ENCODE data around the gene ASCL5.

ASCL5 gene

DNA sequence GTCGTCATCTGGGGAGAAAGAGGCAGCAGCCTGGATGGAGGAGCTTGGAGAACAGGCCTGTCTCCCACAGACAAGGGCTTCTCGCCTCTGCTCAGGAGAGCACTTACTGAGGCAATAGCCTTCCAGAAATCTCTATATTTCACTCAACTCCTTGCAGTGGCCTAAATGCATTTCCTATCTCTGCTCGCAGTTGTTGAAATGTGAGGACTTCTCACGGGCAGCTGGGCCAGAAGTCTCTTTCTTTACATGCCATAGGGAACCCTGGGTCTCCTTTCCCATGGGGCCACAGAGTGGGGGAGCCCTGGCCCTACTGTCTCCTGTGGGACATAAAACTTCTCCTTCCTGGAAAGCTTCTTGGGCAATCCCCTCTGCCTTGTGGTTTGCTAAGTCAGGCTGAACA lies 60.0 kb downstream of the ASCL5 start:
- no peak overlapping the region for H3K27ac ChIP-seq
- no peak for TF ChIP-seq CTCF (conservative IDR thresholded peaks at IDR 0.05)

- TF ChIP-seq CTCF (conservative IDR thresholded peaks at IDR 0.05): no peak
- H3K27ac ChIP-seq: no peak overlapping the region
Measured at GRCh38 chr1:201065686-201066085, 61.3 kb downstream of the ASCL5 start.

DNA sequence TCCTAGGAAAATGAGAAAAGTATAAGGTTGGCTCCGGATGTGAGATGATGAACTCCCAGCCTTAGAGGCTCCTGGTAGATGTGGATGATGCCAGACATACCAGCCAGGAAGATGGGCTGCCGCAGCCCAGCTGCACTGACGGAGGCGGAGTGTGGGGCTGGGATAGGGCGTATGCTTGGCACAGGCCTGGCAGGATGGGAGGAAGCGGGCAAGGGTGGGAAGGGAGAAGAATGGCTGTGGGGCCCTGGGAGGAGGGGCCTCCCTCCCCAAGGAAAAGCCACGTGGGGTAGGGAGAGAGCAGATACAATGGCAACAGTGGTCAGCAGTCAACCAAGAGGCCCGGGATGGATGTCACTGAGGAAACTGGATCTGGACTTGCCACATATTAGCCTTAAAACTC lies 62.2 kb downstream of the ASCL5 start:
- no peak for TF ChIP-seq CTCF (conservative IDR thresholded peaks at IDR 0.05)
- H3K27ac ChIP-seq: no peak overlapping the region

Data from VCaP (cell line).